GM23338 (cell line): Measurements from ENCODE around the gene CD302. TPM values are rescaled to one million over a fixed set of nuclear protein-coding genes. Genes with fewer than 3 reads are reported as not detected.
A peak's percentile ranks its signal among the peaks of the same experiment; 100 is the strongest.

ENCODE experiments used
- ATAC-seq: fragments of 200-7000 bp; cut with Tn5 transposase; 3 replicates; pipeline ENCODE4 v1.9.1; 2020
- DNase-seq: peaks from one replicate; pipeline ENCODE4 v3.0.0-alpha.2; 2015; ENCODE audit warnings: low spot score
- H2AFZ ChIP-seq: fragments of 200-600 bp; sonication (generic); 2 replicates; pipeline ENCODE4 v1.8.0; 2016; ENCODE audit warnings: antibody characterized with exemption, mild to moderate bottlenecking, moderate library complexity
- H3F3A ChIP-seq: fragments of 200-600 bp; sonication (generic); replicated peaks from 2 replicates; pipeline ENCODE4 v1.8.0; 2017; ENCODE audit warnings: antibody characterized with exemption, mixed run types, low read depth
- H3K27ac ChIP-seq: fragments of 200-600 bp; sonication (generic); 2 replicates; pipeline ENCODE4 v1.6.1; 2016; ENCODE audit warnings: low read depth
- H3K27me3 ChIP-seq: fragments of 200-600 bp; sonication (generic); 2 replicates; pipeline ENCODE4 v1.8.0; 2016; ENCODE audit warnings: mild to moderate bottlenecking, mixed run types, moderate library complexity; ENCODE audit not compliant: insufficient read depth
- H3K36me3 ChIP-seq: fragments of 200-600 bp; sonication (generic); 2 replicates; pipeline ENCODE4 v1.8.0; 2016; ENCODE audit warnings: mild to moderate bottlenecking; ENCODE audit not compliant: insufficient read depth
- H3K4me1 ChIP-seq: fragments of 200-600 bp; sonication (generic); 2 replicates; pipeline ENCODE4 v1.8.0; 2016; ENCODE audit warnings: mild to moderate bottlenecking, moderate library complexity; ENCODE audit not compliant: insufficient read depth
- H3K4me2 ChIP-seq: fragments of 200-600 bp; sonication (generic); 2 replicates; pipeline ENCODE4 v1.7.1; 2017; ENCODE audit warnings: mixed run types
- H3K4me3 ChIP-seq: fragments of 200-600 bp; sonication (generic); 2 replicates; pipeline ENCODE4 v1.6.1; 2016; ENCODE audit warnings: mixed run types
- H3K79me2 ChIP-seq: fragments of 200-600 bp; sonication (generic); replicated peaks from 2 replicates; pipeline ENCODE4 v1.8.0; 2017; ENCODE audit warnings: mild to moderate bottlenecking; ENCODE audit not compliant: insufficient read depth
- H3K9me2 ChIP-seq: fragments of 200-600 bp; sonication (generic); 2 replicates; pipeline ENCODE4 v1.8.0; 2017; ENCODE audit not compliant: insufficient read depth
- H4K20me1 ChIP-seq: fragments of 200-600 bp; sonication (generic); replicated peaks from 2 replicates; pipeline ENCODE4 v1.8.0; 2017; ENCODE audit warnings: mild to moderate bottlenecking; ENCODE audit not compliant: insufficient read depth
- H3K27ac Mint-ChIP-seq: 2 replicates; pipeline ENCODE4 v1.8.0; 2020; ENCODE audit warnings: inconsistent platforms, mild to moderate bottlenecking, moderate library complexity, mixed read lengths
- H3K27me3 Mint-ChIP-seq: 3 replicates; pipeline ENCODE4 v1.8.0; 2022; ENCODE audit warnings: low read depth, mild to moderate bottlenecking, moderate library complexity, mixed read lengths, inconsistent platforms; ENCODE audit not compliant: insufficient read depth, poor library complexity
- H3K36me3 Mint-ChIP-seq: 3 replicates; pipeline ENCODE4 v1.8.0; 2021; ENCODE audit warnings: low read depth, mild to moderate bottlenecking, inconsistent platforms, moderate library complexity, mixed read lengths
- H3K4me1 Mint-ChIP-seq: 3 replicates; pipeline ENCODE4 v1.8.0; 2020; ENCODE audit warnings: mild to moderate bottlenecking, inconsistent platforms, mixed read lengths
- H3K4me3 Mint-ChIP-seq: 3 replicates; pipeline ENCODE4 v1.8.0; 2021; ENCODE audit warnings: moderate library complexity, mild to moderate bottlenecking, inconsistent platforms, mixed read lengths
- H3K9me3 Mint-ChIP-seq: 3 replicates; pipeline ENCODE4 v1.8.0; 2020; ENCODE audit warnings: moderate library complexity, mild to moderate bottlenecking, inconsistent platforms, mixed read lengths
- CREB1 ChIP-seq: fragments of 250-450 bp; sonication (Bioruptor Pico); IDR thresholded peaks from 2 replicates; pipeline ENCODE4 v1.5.0; 2020; ENCODE audit warnings: low read depth, mild to moderate bottlenecking, moderate library complexity
- EZH2phosphoT487 ChIP-seq: fragments of 200-600 bp; sonication (generic); IDR thresholded peaks from one replicate; pipeline ENCODE4 v1.8.1; 2018; ENCODE audit warnings: antibody characterized with exemption; ENCODE audit not compliant: unreplicated experiment
- JUNB ChIP-seq: IDR thresholded peaks from one replicate; pipeline ENCODE4 v1.6.1; 2016; ENCODE audit warnings: antibody characterized with exemption; ENCODE audit not compliant: unreplicated experiment
- NANOG ChIP-seq: IDR thresholded peaks from 2 replicates; pipeline ENCODE4 v1.6.1; 2016; ENCODE audit warnings: antibody characterized with exemption, borderline replicate concordance
- STAT1 ChIP-seq: IDR thresholded peaks from one replicate; pipeline ENCODE4 v1.6.1; 2016; ENCODE audit warnings: antibody characterized with exemption; ENCODE audit not compliant: unreplicated experiment
- polyA plus RNA-seq: library from polyadenylated mRNA; unstranded; fragments of >200 nt; fragmentation: Nextera tagmentation; extraction: Ambion mirVana; gene quantifications from 2 replicates; pipeline ENCODE4 v1.2.1, GENCODE V29; 2016
- total RNA-seq: library from RNA; depleted of rRNA; stranded (reverse); fragments of >200 nt; shearing (Covaris generic); gene quantifications from 2 replicates; pipeline ENCODE4 v1.2.3, GENCODE V29; 2014
- TF ChIP-seq, protein P1 (sequence below), 2 experiments: fragments of 200-600 bp in 1 of 2; sonication (generic) in 1 of 2; conservative IDR thresholded peaks; 2 replicates each; pipeline versions ENCODE4 v1.5.1 to v1.6.1; 2016 to 2017; ENCODE audit warnings: antibody characterized with exemption in 2 of 2, low read depth in 2 of 2, mild to moderate bottlenecking in 2 of 2, moderate library complexity in 1 of 2
- TF ChIP-seq, protein P2 (sequence below): IDR thresholded peaks from 2 replicates; pipeline ENCODE4 v1.6.1; 2016; ENCODE audit warnings: antibody characterized with exemption
- TF ChIP-seq, protein P3 (sequence below): fragments of 250-450 bp; sonication (Bioruptor Pico); IDR thresholded peaks from 2 replicates; pipeline ENCODE4 v1.5.0; 2020; ENCODE audit warnings: mild to moderate bottlenecking, moderate library complexity
- TF ChIP-seq, protein P4 (sequence below): IDR thresholded peaks from one replicate; pipeline ENCODE4 v1.6.1; 2018; ENCODE audit warnings: antibody characterized with exemption; ENCODE audit not compliant: unreplicated experiment

Gene CD302
- total and polyA plus RNA-seq, 2 experiments from 2014 or later: 1.6 to 1.9 TPM

DNA sequence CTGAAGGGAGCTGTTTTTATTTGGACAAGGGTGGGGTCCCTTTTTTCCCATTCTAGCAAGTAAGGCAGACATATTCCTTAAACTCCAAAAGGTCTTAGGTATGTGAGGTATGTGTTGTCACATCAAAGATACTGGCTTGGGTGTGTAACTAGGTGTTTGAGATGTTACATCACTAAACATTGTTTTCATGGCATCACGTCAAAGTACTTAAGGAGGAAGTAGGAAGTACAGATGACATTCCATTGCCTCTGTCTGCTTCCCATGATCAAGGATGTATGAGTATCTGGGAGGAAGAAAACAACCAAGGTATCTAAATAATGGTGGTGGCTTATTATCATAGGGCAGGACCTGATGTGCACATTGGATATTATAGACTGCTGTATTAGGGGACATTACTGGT lies 39.3 kb downstream of the CD302 start:
- Histone ChIP-seq H3F3A (no peaks in the 10 kb centered on the region), H3K4me3 (no peak overlapping the region), H3K27ac (peak overlapping the region; percentile 22), H4K20me1 (peaks cover 17% of the 10 kb centered on the region; the same call in 1 of the 2 replicates), H3K9me2 (no peaks in the 10 kb centered on the region), H3K36me3 (peaks cover 41% of the 10 kb centered on the region; the same call in 1 of the 2 replicates), H3K79me2 (peaks cover 39% of the 10 kb centered on the region), H3K27me3 (no peaks in the 10 kb centered on the region), H3K4me2 (no peak overlapping the region), H2AFZ (no peak overlapping the region), H3K4me1 (no peaks in the 10 kb centered on the region)
- ATAC-seq (no peak), DNase-seq (no peak)
- TF ChIP-seq, protein P1, sequence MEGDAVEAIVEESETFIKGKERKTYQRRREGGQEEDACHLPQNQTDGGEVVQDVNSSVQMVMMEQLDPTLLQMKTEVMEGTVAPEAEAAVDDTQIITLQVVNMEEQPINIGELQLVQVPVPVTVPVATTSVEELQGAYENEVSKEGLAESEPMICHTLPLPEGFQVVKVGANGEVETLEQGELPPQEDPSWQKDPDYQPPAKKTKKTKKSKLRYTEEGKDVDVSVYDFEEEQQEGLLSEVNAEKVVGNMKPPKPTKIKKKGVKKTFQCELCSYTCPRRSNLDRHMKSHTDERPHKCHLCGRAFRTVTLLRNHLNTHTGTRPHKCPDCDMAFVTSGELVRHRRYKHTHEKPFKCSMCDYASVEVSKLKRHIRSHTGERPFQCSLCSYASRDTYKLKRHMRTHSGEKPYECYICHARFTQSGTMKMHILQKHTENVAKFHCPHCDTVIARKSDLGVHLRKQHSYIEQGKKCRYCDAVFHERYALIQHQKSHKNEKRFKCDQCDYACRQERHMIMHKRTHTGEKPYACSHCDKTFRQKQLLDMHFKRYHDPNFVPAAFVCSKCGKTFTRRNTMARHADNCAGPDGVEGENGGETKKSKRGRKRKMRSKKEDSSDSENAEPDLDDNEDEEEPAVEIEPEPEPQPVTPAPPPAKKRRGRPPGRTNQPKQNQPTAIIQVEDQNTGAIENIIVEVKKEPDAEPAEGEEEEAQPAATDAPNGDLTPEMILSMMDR (conservative IDR thresholded peaks at IDR 0.05; ENCODE audit: low read depth in 2 of 2): no peak
- TF ChIP-seq EZH2phosphoT487 (no peak), JUNB (no peak), STAT1 (no peak), NANOG (no peak), CREB1 (CRISPR knock-in tag) (no peak)
- TF ChIP-seq, protein P2, sequence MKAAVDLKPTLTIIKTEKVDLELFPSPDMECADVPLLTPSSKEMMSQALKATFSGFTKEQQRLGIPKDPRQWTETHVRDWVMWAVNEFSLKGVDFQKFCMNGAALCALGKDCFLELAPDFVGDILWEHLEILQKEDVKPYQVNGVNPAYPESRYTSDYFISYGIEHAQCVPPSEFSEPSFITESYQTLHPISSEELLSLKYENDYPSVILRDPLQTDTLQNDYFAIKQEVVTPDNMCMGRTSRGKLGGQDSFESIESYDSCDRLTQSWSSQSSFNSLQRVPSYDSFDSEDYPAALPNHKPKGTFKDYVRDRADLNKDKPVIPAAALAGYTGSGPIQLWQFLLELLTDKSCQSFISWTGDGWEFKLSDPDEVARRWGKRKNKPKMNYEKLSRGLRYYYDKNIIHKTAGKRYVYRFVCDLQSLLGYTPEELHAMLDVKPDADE: no peak
- TF ChIP-seq, protein P3, sequence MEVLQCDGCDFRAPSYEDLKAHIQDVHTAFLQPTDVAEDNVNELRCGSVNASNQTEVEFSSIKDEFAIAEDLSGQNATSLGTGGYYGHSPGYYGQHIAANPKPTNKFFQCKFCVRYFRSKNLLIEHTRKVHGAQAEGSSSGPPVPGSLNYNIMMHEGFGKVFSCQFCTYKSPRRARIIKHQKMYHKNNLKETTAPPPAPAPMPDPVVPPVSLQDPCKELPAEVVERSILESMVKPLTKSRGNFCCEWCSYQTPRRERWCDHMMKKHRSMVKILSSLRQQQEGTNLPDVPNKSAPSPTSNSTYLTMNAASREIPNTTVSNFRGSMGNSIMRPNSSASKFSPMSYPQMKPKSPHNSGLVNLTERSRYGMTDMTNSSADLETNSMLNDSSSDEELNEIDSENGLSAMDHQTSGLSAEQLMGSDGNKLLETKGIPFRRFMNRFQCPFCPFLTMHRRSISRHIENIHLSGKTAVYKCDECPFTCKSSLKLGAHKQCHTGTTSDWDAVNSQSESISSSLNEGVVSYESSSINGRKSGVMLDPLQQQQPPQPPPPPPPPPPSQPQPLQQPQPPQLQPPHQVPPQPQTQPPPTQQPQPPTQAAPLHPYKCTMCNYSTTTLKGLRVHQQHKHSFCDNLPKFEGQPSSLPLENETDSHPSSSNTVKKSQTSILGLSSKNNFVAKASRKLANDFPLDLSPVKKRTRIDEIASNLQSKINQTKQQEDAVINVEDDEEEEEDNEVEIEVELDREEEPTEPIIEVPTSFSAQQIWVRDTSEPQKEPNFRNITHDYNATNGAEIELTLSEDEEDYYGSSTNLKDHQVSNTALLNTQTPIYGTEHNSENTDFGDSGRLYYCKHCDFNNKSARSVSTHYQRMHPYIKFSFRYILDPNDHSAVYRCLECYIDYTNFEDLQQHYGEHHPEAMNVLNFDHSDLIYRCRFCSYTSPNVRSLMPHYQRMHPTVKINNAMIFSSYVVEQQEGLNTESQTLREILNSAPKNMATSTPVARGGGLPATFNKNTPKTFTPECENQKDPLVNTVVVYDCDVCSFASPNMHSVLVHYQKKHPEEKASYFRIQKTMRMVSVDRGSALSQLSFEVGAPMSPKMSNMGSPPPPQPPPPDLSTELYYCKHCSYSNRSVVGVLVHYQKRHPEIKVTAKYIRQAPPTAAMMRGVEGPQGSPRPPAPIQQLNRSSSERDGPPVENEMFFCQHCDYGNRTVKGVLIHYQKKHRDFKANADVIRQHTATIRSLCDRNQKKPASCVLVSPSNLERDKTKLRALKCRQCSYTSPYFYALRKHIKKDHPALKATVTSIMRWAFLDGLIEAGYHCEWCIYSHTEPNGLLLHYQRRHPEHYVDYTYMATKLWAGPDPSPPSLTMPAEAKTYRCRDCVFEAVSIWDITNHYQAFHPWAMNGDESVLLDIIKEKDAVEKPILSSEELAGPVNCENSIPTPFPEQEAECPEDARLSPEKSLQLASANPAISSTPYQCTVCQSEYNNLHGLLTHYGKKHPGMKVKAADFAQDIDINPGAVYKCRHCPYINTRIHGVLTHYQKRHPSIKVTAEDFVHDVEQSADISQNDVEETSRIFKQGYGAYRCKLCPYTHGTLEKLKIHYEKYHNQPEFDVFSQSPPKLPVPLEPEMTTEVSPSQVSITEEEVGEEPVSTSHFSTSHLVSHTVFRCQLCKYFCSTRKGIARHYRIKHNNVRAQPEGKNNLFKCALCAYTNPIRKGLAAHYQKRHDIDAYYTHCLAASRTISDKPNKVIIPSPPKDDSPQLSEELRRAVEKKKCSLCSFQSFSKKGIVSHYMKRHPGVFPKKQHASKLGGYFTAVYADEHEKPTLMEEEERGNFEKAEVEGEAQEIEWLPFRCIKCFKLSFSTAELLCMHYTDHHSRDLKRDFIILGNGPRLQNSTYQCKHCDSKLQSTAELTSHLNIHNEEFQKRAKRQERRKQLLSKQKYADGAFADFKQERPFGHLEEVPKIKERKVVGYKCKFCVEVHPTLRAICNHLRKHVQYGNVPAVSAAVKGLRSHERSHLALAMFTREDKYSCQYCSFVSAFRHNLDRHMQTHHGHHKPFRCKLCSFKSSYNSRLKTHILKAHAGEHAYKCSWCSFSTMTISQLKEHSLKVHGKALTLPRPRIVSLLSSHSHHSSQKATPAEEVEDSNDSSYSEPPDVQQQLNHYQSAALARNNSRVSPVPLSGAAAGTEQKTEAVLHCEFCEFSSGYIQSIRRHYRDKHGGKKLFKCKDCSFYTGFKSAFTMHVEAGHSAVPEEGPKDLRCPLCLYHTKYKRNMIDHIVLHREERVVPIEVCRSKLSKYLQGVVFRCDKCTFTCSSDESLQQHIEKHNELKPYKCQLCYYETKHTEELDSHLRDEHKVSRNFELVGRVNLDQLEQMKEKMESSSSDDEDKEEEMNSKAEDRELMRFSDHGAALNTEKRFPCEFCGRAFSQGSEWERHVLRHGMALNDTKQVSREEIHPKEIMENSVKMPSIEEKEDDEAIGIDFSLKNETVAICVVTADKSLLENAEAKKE (CRISPR knock-in tag): no peak
- TF ChIP-seq, protein P4, sequence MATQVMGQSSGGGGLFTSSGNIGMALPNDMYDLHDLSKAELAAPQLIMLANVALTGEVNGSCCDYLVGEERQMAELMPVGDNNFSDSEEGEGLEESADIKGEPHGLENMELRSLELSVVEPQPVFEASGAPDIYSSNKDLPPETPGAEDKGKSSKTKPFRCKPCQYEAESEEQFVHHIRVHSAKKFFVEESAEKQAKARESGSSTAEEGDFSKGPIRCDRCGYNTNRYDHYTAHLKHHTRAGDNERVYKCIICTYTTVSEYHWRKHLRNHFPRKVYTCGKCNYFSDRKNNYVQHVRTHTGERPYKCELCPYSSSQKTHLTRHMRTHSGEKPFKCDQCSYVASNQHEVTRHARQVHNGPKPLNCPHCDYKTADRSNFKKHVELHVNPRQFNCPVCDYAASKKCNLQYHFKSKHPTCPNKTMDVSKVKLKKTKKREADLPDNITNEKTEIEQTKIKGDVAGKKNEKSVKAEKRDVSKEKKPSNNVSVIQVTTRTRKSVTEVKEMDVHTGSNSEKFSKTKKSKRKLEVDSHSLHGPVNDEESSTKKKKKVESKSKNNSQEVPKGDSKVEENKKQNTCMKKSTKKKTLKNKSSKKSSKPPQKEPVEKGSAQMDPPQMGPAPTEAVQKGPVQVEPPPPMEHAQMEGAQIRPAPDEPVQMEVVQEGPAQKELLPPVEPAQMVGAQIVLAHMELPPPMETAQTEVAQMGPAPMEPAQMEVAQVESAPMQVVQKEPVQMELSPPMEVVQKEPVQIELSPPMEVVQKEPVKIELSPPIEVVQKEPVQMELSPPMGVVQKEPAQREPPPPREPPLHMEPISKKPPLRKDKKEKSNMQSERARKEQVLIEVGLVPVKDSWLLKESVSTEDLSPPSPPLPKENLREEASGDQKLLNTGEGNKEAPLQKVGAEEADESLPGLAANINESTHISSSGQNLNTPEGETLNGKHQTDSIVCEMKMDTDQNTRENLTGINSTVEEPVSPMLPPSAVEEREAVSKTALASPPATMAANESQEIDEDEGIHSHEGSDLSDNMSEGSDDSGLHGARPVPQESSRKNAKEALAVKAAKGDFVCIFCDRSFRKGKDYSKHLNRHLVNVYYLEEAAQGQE: no peak
- Mint-ChIP-seq H3K27ac (no peak overlapping the region), H3K4me1 (no peaks in the 10 kb centered on the region), H3K9me3 (no peaks in the 10 kb centered on the region), H3K36me3 (peaks cover 50% of the 10 kb centered on the region), H3K27me3 (no peaks in the 10 kb centered on the region), H3K4me3 (no peak overlapping the region)
